Tibial nerve (tissue), 4 donors: Measurements from ENCODE around the gene PPP1CB.

ENCODE experiments used
- CTCF ChIP-seq, 5 experiments: fragments of 200-600 bp in 3 of 5; fragments of 450-650 bp in 2 of 5; sonication (generic) in 3 of 5; IDR thresholded peaks; one replicate each; pipeline ENCODE4 v1.5.1; 2016 to 2019; ENCODE audit warnings: antibody characterized with exemption in 5 of 5, mild to moderate bottlenecking in 3 of 5, moderate library complexity in 2 of 5
- EP300 ChIP-seq, 2 donors: sonication (generic); formaldehyde crosslinking; IDR thresholded peaks; one replicate each; pipeline ENCODE4 v1.6.1; 2017; ENCODE audit warnings: antibody characterized with exemption in 2 of 2, mild to moderate bottlenecking in 1 of 2
- POLR2A ChIP-seq, 2 donors: fragments of 450-650 bp; IDR thresholded peaks; one replicate each; pipeline ENCODE4 v1.6.1; 2017; ENCODE audit warnings: antibody characterized with exemption in 2 of 2, mild to moderate bottlenecking in 2 of 2, moderate library complexity in 2 of 2

GRCh38 chr2:28780496-28780895 lies 28.9 kb downstream of the PPP1CB start:
- TF ChIP-seq EP300 (IDR thresholded peaks at IDR 0.05) = no peak
- TF ChIP-seq POLR2A (IDR thresholded peaks at IDR 0.05) = no peak
- no peak for TF ChIP-seq CTCF (IDR thresholded peaks at IDR 0.05)
